HepG2 (cell line): ENCODE data around the gene ZMYND10.

Source experiments
- BCL6 ChIP-seq: IDR thresholded peaks from 2 replicates; pipeline ENCODE4 v1.6.1; 2016; ENCODE audit warnings: missing genetic modification reagents, missing compliant biosample characterization
- CREBL2 ChIP-seq: sonication (generic); formaldehyde crosslinking; IDR thresholded peaks from 2 replicates; pipeline ENCODE4 v1.8.1; 2023; ENCODE audit warnings: missing genetic modification reagents, mild to moderate bottlenecking, borderline replicate concordance
- ETV6 ChIP-seq: sonication (generic); formaldehyde crosslinking; conservative IDR thresholded peaks from 2 replicates; pipeline ENCODE4 v1.4.0; 2020; ENCODE audit warnings: missing genetic modification reagents
- HMG20B ChIP-seq: conservative IDR thresholded peaks from 2 replicates; pipeline ENCODE4 v1.6.1; 2016; ENCODE audit warnings: missing genetic modification reagents, missing compliant biosample characterization
- PPARG ChIP-seq: conservative IDR thresholded peaks from 2 replicates; pipeline ENCODE4 v1.6.1; 2016; ENCODE audit warnings: missing biosample characterization, missing genetic modification reagents
- TGIF2 ChIP-seq: IDR thresholded peaks from 2 replicates; pipeline ENCODE4 v1.6.1; 2016; ENCODE audit warnings: control low read depth, missing compliant biosample characterization
- ZNF124 ChIP-seq: sonication (generic); formaldehyde crosslinking; IDR thresholded peaks from 2 replicates; pipeline ENCODE4 v1.4.0; 2020; ENCODE audit warnings: missing genetic modification reagents
- ZNF331 ChIP-seq: sonication (generic); formaldehyde crosslinking; IDR thresholded peaks from 2 replicates; pipeline ENCODE4 v1.4.0; 2020; ENCODE audit warnings: missing genetic modification reagents
- ZNF337 ChIP-seq: sonication (generic); formaldehyde crosslinking; IDR thresholded peaks from 2 replicates; pipeline ENCODE4 v1.5.1; 2020; ENCODE audit warnings: missing genetic modification reagents, low read depth, mild to moderate bottlenecking, borderline replicate concordance
- ZNF570 ChIP-seq: sonication (generic); formaldehyde crosslinking; IDR thresholded peaks from 2 replicates; pipeline ENCODE4 v1.4.0; 2020; ENCODE audit warnings: mild to moderate bottlenecking, missing genetic modification reagents, borderline replicate concordance
- ZNF670 ChIP-seq: sonication (generic); formaldehyde crosslinking; IDR thresholded peaks from 2 replicates; pipeline ENCODE4 v1.8.0; 2022; ENCODE audit warnings: mild to moderate bottlenecking, missing genetic modification reagents, borderline replicate concordance
- ZNF747 ChIP-seq: sonication (generic); formaldehyde crosslinking; IDR thresholded peaks from 2 replicates; pipeline ENCODE4 v1.8.1; 2023; ENCODE audit warnings: missing genetic modification reagents, mild to moderate bottlenecking, borderline replicate concordance
- ZNF816 ChIP-seq: sonication (generic); formaldehyde crosslinking; IDR thresholded peaks from 2 replicates; pipeline ENCODE4 v1.8.0; 2022; ENCODE audit warnings: missing genetic modification reagents, mild to moderate bottlenecking, borderline replicate concordance
- TF ChIP-seq, protein P1 (sequence below): sonication (generic); formaldehyde crosslinking; IDR thresholded peaks from 2 replicates; pipeline ENCODE4 v1.5.0; 2020; ENCODE audit warnings: mild to moderate bottlenecking, missing genetic modification reagents, moderate library complexity

GRCh38 chr3:50353245-50354004 is 7.9 kb upstream of the ZMYND10 start:
- no peak for TF ChIP-seq ZNF747 (CRISPR knock-in tag)
- TF ChIP-seq, protein P1, sequence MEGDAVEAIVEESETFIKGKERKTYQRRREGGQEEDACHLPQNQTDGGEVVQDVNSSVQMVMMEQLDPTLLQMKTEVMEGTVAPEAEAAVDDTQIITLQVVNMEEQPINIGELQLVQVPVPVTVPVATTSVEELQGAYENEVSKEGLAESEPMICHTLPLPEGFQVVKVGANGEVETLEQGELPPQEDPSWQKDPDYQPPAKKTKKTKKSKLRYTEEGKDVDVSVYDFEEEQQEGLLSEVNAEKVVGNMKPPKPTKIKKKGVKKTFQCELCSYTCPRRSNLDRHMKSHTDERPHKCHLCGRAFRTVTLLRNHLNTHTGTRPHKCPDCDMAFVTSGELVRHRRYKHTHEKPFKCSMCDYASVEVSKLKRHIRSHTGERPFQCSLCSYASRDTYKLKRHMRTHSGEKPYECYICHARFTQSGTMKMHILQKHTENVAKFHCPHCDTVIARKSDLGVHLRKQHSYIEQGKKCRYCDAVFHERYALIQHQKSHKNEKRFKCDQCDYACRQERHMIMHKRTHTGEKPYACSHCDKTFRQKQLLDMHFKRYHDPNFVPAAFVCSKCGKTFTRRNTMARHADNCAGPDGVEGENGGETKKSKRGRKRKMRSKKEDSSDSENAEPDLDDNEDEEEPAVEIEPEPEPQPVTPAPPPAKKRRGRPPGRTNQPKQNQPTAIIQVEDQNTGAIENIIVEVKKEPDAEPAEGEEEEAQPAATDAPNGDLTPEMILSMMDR (CRISPR knock-in tag): no peak
- TF ChIP-seq HMG20B (CRISPR knock-in tag): no peak
- TF ChIP-seq TGIF2 (CRISPR knock-in tag): no peak
- TF ChIP-seq CREBL2: no peak
- TF ChIP-seq ZNF570 (CRISPR knock-in tag): no peak
- no peak for TF ChIP-seq ZNF337 (CRISPR knock-in tag)
- no peak for TF ChIP-seq ZNF124 (CRISPR knock-in tag)
- no peak for TF ChIP-seq ETV6 (CRISPR knock-in tag)
- no peak for TF ChIP-seq ZNF816 (CRISPR knock-in tag)
- TF ChIP-seq BCL6: no peak
- TF ChIP-seq ZNF331: no peak
- no peak for TF ChIP-seq PPARG (CRISPR knock-in tag)
- no peak for TF ChIP-seq ZNF670
